Stimulated activated CD8-positive, alpha-beta memory T cell treated with anti-CD3 and anti-CD28 coated beads, Interleukin-12 subunit alpha, Interleukin-12 subunit beta, amount 100 ng/mL, for 4 hours (primary cell): Measurements from ENCODE around the gene ALPP.
"Not testable (repeated sequence)": the region's sequence is repeated elsewhere in the genome, so short reads cannot be mapped to it uniquely, and the experiment has no call there.

Experiments
- DNase-seq: peaks from one replicate; pipeline ENCODE4 v3.0.0-alpha.2; 2020; ENCODE audit warnings: low read depth

ALPP gene

DNA sequence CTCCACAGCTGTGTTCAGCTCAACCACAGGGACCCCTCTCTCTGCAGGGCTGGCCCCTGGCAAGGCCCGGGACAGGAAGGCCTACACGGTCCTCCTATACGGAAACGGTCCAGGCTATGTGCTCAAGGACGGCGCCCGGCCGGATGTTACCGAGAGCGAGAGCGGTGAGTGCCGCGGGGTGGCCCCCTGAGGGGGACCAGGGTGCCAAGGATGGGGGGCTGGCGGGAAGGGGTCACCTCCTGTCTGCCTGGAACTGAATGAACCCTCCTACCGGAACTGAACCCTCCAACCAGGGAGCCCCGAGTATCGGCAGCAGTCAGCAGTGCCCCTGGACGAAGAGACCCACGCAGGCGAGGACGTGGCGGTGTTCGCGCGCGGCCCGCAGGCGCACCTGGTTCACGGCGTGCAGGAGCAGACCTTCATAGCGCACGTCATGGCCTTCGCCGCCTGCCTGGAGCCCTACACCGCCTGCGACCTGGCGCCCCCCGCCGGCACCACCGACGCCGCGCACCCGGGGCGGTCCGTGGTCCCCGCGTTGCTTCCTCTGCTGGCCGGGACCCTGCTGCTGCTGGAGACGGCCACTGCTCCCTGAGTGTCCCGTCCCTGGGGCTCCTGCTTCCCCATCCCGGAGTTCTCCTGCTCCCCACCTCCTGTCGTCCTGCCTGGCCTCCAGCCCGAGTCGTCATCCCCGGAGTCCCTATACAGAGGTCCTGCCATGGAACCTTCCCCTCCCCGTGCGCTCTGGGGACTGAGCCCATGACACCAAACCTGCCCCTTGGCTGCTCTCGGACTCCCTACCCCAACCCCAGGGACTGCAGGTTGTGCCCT, 2.9 kb downstream of the ALPP start:
- not testable (repeated sequence) for DNase-seq

DNA sequence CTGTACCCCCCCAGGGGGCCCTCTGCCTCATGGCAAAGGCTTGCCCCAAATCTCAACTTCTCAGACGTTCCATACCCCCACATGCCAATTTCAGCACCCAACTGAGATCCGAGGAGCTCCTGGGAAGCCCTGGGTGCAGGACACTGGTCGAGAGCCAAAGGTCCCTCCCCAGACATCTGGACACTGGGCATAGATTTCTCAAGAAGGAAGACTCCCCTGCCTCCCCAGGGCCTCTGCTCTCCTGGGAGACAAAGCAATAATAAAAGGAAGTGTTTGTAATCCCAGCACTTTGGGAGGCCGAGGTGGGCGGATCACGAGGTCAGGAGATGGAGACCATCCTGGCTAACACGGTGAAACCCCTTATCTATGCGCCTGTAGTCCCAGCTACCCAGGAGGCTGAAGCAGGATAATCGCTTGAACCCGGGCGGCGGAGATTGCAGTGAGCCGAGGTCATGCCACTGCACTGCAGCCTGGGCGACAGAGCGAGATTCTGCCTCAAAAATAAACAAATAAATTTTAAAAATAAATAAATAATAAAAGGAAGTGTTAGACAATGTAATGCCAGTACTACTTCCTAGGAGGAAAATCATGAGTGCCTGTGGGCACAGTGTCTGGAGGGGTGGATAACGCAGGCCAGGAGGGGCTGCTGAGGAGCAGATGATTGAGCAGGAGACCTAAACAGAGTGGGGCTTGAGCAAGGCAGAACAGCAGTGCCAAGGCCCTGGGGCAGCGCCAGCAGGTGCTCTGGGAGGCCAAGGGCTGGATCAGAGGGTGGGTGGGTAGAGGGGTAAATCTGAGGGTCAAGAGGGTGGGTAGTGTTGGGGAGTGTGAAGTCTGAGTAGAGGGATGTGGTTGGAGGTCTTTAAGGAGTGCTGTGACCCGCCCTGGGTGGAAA, 4.0 kb downstream of the ALPP start:
- DNase-seq = no peak

DNA sequence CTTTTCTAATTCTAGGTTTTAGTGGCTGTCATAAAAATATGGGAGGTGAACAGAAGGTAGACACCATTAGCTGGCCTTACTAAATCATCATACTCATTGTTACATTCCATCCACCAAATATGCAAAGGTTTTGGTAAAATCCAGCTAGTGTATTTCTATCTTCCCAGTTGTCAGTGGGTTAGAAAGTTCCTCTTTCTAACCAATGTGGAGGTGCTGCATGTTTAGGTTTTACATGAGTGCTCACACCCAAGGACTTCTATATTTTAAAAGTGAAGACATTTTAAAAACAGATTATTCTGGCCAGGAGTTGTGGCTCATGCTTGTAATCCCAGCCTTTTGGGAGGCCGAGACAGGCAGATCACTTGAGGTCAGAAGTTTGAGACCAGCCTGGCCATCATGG, 5.9 kb downstream of the ALPP start:
- no peak for DNase-seq

DNA sequence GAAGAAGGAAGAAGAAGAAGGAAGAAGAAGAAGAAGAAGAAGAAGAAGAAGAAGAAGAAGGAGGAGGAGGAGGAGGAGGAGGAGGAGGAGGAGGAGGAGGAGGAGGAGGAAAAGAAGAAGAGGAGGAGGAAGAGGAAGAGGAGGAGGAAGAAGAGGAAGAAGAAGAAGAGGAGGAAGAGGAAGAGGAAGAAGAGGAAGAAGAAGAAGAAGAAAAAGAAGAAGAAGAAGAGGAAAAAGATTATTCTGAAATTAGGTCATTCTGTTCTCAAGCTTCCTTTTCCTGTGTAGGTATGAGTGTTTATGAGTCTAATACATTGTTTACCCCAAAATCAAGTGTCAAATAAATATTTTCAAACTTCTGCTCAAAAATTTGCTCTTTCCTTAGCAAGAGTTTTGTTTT, 6.5 kb downstream of the ALPP start:
- not testable (repeated sequence) for DNase-seq

DNA sequence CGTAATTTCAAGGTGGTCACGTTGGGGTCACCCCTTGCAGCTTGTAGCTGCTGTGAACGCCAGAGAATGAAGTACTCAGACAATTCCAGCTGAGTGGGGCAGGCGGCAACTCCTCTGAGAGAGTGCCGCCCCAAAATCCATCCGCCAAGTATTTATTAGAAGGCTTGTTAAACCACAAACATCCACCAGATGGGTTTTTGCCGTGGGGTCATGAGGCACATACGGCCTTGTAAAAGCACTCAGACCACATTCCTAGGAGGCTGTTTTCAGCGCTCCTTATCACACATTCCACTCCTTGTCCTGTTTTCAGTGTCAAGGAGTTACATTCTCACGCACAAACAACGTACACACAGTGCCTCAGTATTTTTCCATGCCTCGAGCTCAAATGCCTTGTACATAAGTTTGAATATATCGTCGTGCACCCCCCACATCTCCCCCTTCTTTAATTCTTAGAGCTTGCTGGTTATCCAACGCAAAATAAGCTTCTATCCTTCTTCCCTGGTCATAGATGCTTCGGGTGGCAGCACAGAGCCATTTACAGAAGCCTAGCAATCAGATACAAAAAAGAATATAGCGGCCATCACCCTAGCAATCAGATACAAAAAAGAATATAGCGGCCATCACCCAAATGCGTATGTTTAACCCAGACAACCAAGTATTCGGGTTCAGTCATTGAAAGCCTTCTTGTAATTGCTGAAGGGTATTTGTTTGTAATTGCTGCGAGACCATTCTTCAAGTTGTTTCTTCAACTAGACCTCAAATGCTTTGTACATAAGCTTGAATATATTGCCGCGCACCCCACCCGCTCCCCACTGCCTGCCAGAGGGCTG, 7.3 kb downstream of the ALPP start:
- DNase-seq = no peak

DNA sequence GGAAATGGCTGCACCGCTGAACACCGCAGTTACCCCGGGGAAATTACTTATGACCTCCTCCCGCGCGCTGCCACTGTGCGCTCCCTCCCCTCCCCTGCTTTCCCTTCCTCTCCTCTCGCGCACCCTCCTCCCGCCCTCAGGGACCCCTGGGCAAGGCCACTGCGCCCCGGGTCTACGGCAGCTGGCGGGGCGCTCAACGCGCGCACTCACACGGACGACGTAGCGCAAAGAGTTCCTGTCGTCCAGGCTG, 7.9 kb downstream of the ALPP start:
- DNase-seq = no peak

DNA sequence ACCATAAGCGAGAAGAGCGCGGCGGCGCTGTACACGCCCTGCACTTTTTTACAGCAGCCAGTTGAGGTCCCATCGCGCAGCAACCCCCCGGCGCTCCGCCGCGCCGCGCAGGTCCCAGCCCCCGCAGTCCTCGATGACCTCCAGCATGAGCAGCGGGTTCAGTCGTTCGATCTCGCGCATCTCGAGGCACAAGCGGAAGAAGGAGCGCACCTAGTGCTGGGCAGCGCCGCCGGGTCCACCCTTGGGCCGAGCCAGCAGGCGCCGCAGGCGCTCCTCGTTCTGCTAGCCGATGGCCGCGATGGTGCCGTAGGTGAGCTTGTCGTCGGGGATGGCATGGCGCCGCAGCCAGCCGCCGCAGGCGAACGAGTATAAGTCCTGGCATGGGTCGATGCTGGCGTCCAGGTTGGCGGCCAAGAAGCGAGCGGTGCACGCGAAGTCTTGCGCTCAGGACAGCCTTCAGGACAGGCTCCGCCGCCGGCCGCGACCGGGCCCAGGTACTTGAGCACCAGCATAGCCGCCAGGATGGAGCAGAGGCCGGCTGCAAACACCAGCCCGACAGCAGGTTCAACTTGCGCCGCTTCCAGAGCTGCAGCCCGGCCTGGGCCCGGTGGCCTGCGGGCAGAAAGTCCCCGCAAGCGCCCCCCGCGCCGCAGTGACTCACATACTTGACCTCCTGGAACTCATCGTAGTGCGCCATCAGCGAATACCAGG, 8.3 kb downstream of the ALPP start:
- no peak for DNase-seq

DNA sequence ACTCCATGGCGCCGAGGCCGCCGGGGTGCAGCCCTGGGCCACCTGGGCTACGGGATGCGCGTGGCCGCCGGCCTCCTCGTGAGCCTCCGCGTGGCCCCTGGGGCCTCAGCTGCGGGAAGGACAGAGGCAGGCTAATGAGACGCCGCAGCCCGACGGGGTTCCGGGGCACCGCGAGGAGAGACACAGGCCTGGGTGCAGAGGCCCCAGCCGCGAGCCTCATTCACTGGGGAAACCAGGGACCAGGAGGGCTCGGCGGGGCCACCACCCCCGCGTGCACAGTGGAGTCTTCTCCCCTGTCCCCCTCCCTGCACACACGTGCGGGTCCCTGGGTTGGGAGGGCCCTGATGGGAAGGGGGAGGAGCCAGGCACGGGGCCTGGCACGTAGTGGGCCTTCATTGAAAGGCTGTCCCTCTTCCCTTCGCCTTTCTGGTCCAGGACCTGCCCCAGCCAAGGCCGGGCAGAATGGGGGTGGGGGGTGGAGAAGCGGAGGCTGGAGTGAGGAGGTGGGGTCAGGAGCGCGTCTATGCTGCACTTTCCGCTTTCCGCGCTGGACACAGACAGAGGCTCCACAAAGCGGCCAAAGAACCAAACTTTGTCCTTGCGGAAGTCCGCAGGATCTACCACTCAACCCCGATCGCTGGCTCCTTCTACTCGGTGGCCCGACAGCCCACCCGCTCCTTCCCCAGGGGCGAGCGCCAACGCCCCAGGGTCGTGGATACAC, 9.1 kb downstream of the ALPP start:
- DNase-seq = no peak

DNA sequence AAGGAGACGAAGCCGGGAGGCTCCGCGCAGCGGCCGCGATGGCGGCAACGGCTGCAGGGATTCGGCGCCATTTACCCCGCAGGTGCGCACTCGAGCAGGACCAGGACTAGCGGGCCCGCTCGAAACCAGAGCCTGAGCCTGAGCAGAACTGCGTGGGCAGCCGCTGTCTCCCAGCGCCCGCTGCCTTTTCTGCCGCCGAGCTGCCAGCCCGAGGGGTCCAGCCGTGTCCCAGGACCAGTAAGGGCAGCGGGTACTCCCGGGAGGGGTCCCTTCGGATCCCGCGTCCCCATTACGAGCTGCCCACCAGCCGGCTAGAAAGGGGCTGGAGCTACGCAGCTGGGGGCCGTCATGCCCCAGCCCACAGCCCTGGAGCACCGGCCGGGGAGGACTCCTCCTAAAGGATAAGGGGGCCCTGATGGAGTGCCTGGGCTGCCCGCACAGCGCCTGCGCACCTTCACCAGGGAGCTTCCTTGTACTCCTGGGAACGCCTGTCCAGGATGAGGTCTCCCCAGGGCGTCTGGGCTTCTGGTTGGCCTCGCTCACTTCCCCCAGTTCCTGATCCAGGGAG, 9.9 kb downstream of the ALPP start:
- DNase-seq = no peak

DNA sequence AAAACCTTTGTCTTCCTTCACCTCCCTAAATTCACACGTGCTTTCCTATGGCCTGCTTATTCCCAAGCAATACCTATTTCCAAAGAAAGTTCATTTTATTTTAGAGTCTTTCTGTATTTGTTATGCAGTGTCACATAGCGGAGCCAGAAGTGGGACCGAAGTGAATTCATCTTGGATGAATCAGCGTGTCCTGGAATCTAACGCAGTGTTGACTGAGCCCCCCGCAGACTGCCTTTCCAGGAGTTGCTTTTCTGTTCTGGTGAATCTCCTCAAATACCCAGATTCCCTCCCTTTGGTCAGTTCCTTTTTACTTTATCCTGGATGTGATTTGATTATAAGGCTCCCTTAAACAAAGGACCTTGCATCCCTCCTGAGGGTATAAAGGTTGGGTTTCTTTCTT, 10.8 kb downstream of the ALPP start:
- DNase-seq = no peak

DNA sequence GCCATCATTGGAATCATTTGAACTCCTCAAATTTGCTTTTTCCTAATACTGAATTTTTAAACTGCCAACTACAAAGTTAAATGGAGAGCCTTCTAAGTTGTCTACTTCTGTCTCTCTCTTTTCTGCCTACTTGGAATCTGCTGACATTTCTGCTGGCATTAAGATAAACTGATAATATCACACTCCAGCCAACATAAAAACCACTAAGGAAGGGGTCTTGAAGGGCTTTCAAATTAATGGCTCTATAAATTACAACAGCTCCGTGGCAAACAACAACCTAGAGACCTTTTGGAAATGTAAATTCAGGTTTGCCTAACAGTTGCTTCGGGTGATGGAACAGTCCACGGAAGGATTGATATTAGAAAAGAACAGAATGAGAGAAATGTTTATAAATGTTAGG, 12.1 kb downstream of the ALPP start:
- no peak for DNase-seq

DNA sequence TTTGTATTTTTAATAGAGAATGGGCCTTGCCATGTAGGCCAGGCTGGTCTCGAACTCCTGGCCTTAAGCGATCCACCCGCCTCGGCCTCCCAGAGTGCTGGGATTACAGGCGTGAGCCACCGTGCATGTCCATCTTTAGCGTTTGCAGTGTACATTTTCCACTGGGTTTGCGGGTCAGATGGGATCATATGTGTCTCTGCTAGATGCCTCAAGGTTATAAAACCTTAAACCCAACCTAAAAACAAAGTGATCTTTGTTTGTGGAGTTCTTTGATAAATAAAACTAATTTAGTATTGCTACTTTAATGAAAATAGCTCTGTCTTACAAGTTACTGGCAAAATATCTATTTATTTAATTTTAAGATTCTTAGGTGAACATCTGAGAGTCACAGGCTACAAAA, 15.0 kb downstream of the ALPP start:
- DNase-seq = no peak

DNA sequence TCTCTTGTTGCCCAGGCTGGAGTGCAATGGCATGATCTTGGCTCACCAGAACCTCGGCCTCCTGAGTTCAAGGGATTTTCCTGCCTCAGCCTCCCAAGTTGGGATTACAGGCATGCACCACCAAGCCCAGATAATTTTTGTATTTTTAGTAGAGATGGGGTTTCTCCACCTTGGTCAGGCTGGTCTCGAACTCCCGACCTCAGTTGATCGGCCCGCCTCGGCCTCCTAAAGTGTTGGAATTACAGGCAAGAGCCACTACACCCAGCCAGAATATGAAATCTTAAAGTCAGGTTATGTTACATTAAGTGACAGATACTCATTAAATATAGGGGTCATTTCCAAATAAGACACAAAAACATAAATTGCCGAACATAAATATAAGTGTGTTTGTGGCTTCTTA, 15.9 kb downstream of the ALPP start:
- DNase-seq = not testable (repeated sequence)

DNA sequence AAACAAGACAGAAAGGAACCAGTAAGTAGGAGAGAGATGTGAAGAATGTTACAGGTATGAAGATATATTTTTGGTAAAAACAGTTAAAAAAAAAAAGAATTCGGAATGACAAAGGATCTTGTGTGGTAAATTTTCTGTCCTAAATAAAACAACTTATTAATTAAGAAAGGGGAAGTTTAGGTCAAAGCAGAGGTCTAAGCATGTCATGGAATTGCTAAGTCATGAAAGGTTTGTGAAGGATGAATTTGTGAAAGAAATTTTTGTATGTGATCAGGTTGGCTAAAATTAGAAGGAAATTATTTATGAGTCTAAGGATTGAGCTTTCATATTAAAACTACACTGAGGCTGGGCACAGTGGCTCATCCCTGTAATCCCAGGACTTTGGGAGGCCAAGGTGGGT, 17.0 kb downstream of the ALPP start:
- DNase-seq = no peak

DNA sequence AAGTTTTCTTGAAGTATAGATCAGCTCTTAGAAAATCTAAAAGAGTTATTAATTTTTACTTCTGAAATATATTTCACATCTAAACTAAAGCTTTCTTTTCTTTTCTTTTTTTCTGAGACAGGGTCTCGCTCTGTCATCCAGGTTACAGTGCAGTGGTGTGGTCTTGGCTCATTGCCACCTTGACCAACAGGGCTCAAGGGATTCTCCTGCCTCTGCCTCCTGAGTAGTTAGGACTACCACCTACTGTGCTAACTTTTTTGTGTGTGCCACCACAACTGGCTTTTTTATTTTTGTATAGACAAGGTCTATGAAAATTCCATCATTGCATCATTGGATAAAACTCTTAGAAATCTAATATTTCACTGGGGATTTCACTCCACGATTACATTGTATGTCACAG, 18.1 kb downstream of the ALPP start:
- DNase-seq = no peak

DNA sequence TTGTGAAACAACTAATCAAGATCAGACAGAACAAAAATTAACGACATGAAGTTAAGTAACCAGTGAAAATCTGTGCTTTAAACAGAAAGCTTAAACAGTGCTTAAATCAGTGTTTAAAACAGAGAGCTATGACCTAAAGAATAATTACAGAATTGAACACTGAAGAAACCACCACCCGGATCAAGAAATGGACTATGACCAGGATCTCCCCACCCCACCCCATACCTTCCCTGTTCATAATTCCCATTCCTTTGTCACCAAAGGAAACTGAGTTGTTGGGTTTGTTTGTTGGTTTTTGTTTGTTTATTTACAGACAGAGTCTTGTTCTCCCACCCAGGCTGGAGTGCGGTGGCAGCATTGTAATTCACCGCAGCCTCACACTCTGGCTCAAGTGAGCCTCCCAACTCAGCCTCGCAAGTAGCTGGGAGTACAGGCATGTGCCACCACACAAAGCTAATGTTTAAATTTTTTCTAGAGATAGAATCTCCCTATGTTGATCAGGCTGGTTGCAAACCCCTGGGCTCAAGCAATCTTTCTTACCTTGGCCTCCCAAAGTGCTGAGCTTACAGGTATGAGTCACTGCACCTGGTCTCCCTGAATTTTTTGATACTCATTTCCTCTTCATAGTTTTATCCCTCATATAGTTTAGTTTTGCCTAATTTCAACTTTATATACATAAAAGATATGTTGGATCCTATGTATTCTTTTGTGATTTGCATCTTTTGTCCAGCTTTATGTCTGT, 19.9 kb downstream of the ALPP start:
- DNase-seq = no peak

DNA sequence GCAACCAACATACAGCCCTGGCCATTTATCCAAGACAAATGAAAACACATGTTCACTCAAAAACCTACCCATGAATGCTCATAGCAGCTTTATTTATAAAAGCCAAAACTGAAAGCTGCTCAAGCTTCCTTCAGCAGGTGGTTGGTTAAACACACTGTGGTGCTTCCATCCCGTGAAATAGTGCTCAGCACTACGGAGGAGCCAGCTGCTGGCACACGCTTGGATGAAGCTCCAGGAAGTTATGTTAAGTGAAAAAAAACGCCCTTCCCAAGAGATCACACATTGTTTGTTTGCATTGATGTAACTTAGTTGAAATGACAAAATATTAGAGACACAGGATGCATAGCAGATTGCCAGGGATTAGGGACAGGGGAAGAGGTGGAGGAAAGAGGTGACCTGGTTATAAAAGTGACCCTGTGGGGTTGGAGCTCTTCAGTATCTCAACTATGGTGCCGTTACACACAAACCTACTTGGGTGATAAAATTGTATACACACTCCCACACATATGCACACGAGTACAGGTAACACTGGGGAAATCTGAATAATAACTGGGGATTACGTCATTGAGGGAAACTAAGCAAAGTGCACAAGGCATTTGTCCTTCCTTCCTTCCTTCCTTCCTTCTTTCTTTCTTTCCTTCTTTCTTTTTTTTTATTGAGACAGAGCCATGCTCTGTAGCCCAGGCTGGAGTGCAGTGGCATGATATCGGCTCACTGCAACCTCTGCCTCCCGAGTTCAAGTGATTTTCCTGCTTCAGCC, 21.9 kb downstream of the ALPP start:
- no peak for DNase-seq

DNA sequence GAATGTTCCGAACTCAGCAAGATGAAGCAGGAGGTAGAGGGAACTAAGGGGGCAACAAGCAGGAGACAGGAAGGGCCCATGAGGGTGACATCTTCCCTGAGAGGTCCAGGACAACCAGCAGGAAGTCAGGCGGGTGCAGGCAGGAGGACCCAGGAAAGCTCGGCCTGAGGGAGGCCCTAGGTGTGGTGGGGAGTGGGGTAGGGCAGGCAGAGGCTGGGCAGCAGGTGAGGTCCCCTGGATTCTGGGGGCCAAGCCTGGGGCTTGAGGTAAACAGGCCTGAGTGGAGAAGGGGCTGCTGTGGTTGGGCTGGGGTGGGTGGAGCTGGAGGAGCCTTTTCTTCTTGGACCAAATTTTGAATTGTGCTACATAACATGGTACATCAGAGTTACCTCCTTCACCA, 24.0 kb downstream of the ALPP start:
- DNase-seq = no peak

DNA sequence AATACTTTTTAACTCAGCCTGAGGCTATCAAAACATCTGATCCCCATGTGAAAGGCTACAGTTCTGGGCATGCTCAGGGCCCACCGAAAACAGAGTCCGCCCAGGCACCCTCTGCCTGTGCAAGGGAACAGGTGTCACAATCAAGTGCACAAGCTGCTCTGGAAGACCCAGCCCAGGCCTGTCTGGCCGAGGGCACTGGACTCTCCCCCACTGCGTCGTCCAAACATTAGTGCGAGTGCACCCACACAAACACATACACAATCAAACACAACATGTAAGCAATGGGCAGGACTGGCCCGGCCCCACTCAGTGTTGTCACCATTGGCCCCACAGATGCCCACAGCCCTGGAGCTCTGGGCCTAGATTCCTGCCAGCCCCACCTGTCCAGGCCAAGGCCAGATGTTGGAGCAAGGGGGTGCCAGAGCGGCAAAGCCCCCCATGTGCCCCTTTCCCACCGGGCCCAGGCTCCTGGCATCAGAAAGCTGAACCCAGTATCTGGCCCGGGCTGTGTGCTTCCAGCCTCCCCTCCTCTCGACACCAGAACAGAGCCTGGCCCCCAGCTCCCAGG, 27.5 kb downstream of the ALPP start:
- DNase-seq = no peak
